C4-2B (cell line): ENCODE measurements around the gene LDB2.
"Not testable (repeated sequence)": the region's sequence is repeated elsewhere in the genome, so short reads cannot be mapped to it uniquely, and the experiment has no call there.

Experiments used
- H3K27ac ChIP-seq: fragments of 450-650 bp; 2 replicates; pipeline ENCODE4 v1.5.1; 2017
- CTCF ChIP-seq: fragments of 450-650 bp; conservative IDR thresholded peaks from 2 replicates; pipeline ENCODE4 v1.5.1; 2017; ENCODE audit warnings: mild to moderate bottlenecking
- ZFX ChIP-seq: fragments of 450-650 bp; IDR thresholded peaks from 2 replicates; pipeline ENCODE4 v1.6.1; 2017

LDB2 gene

GRCh38 chr4:16573206-16573605 is 325.2 kb downstream of the LDB2 start:
- TF ChIP-seq ZFX (no peak), CTCF (no peak)
- no peak overlapping the region for H3K27ac ChIP-seq

- TF ChIP-seq CTCF: no peak
- TF ChIP-seq ZFX: no peak
Observed at GRCh38 chr4:16572631-16573030, 325.8 kb downstream of the LDB2 start.

DNA sequence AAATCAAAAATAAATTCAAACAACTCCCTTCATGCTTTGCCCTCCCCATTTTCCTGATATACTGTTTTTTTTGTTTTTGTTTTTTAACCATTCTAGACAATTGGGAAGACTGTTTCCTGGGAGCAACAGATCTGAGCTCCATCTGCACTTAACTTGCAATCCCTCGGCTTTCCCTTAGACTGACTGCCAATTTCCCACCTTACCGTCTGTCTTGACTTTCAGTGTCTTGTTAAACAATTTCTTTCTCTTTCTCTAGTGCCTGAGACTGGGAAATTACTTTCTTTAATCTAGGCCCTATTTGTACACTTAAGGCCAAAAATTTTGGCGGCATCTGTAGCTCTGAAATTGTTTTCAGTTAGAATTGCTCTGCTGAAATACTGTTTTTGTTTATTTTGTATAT is 326.3 kb downstream of the LDB2 start:
- no peak overlapping the region for H3K27ac ChIP-seq
- TF ChIP-seq CTCF: no peak
- TF ChIP-seq ZFX: no peak

More at GRCh38 chr4:16572631-16573030, 325.8 kb downstream of the LDB2 start:
- H3K27ac ChIP-seq: no peak overlapping the region

DNA sequence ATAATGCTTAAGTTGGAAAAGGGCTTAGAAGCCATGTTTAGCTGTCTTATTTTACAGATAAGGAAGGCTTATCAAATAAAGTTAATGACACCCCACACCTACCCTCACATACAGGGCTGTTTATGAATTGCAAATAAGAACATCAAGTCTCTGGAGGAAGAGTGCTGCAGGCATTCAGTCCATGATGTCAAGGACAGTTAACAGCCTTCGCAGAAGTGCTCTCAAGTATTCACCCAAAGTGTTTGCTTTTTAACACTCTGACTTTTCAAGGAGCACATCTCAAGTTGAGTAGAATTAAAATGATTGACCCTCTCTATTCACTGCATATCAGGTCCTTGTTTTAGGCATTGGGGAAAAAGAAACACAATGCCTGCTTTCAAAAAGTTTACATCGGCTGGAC is 328.7 kb downstream of the LDB2 start:
- TF ChIP-seq CTCF (no peak), ZFX (no peak)
- H3K27ac ChIP-seq: no peak overlapping the region

DNA sequence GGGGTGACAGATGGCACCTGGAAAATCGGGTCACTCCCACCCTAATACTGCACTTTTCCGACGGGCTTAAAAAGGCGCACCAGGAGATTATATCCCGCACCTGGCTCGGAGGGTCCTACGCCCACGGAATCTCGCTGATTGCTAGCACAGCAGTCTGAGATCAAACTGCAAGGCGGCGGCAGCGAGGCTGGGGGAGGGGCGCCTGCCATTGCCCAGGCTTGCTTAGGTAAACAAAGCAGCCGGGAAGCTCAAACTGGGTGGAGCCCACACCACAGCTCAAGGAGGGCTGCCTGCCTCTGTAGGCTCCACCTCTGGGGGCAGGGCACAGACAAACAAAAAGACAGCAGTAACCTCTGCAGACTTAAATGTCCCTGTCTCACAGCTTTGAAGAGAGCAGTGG is 341.1 kb downstream of the LDB2 start:
- not testable (repeated sequence) for H3K27ac ChIP-seq

GRCh38 chr4:16555156-16555555 is 343.3 kb downstream of the LDB2 start:
- TF ChIP-seq ZFX: no peak
- no peak for TF ChIP-seq CTCF
- H3K27ac ChIP-seq: no peak overlapping the region

DNA sequence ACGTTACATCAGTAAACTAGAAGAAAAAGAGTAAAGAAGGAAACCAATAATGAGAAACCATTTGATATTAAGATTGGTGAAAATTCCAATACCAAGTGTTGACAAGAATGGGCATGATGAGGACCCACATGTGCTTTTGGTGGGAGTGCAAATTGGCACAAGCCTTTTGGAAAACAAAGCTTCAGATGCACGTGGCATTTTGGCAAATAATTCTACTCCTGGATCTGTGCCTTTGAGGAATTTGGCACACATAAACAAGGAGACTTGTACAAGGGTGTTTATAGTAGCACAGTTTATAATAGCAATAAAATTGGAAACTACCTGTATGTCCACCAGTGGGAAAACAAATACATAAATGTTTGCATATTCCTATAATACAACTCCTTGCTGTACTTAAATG is 347.9 kb downstream of the LDB2 start:
- TF ChIP-seq ZFX (no peak), CTCF (no peak)
- H3K27ac ChIP-seq: no peak overlapping the region

DNA sequence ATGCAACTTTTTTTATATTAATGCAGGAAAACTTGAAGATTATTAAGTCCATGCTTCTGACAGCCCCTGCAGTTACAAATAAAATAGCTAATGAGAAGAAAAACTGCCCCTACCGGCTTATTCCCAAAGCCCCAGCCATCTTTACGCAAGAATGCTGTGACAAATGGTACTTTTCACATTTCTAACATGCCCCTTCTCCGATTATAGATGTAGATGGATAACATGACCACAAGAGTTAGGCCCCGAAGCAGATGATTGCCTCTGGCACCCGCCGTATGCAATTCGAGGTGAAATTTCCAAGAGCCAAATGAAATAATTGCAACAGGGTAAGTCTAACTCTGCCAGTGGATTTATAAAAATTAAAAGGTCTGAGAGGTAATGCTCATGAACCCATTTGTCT is 352.8 kb downstream of the LDB2 start:
- TF ChIP-seq ZFX (no peak), CTCF (no peak)

More for the DNA sequence above, 352.8 kb downstream of the LDB2 start:
- no peak overlapping the region for H3K27ac ChIP-seq
